Hepatocyte (in vitro differentiated cells): Measurements from ENCODE around the gene PKP4. TPM values are rescaled to one million over a fixed set of nuclear protein-coding genes. Genes with fewer than 3 reads are reported as not detected.

Experiments
- DNase-seq: peaks from one replicate; pipeline ENCODE4 v3.0.0-alpha.2; 2016; ENCODE audit warnings: low spot score
- H2AFZ ChIP-seq: fragments of 200-600 bp; sonication (generic); 2 replicates; pipeline ENCODE4 v1.6.0; 2016; ENCODE audit warnings: antibody characterized with exemption, mild to moderate bottlenecking
- H3K27ac ChIP-seq: fragments of 200-600 bp; sonication (generic); 2 replicates; pipeline ENCODE4 v1.5.1; 2016; ENCODE audit warnings: mild to moderate bottlenecking
- H3K27me3 ChIP-seq: fragments of 200-600 bp; sonication (generic); 2 replicates; pipeline ENCODE4 v1.6.1; 2016
- H3K36me3 ChIP-seq: fragments of 200-600 bp; sonication (generic); replicated peaks from 2 replicates; pipeline ENCODE4 v1.5.1; 2016; ENCODE audit warnings: low read depth; ENCODE audit not compliant: insufficient read depth
- H3K4me1 ChIP-seq: fragments of 200-600 bp; sonication (generic); 2 replicates; pipeline ENCODE4 v1.5.1; 2016; ENCODE audit warnings: mild to moderate bottlenecking, moderate library complexity; ENCODE audit not compliant: insufficient read depth
- H3K4me2 ChIP-seq: fragments of 200-600 bp; sonication (generic); 2 replicates; pipeline ENCODE4 v1.6.0; 2016
- H3K4me3 ChIP-seq: fragments of 200-600 bp; sonication (generic); 2 replicates; pipeline ENCODE4 v1.5.1; 2016; ENCODE audit warnings: mild to moderate bottlenecking
- H3K79me2 ChIP-seq: fragments of 200-600 bp; sonication (generic); 2 replicates; pipeline ENCODE4 v1.6.0; 2017; ENCODE audit warnings: mild to moderate bottlenecking
- H3K9me2 ChIP-seq: fragments of 200-600 bp; sonication (generic); replicated peaks from 2 replicates; pipeline ENCODE4 v1.6.0; 2017; ENCODE audit warnings: mild to moderate bottlenecking; ENCODE audit not compliant: insufficient read depth
- H3K9me3 ChIP-seq: fragments of 200-600 bp; sonication (generic); 2 replicates; pipeline ENCODE4 v1.5.1; 2016; ENCODE audit warnings: low read depth, mild to moderate bottlenecking
- H4K20me1 ChIP-seq: fragments of 200-600 bp; sonication (generic); 2 replicates; pipeline ENCODE4 v1.6.0; 2016; ENCODE audit warnings: mild to moderate bottlenecking; ENCODE audit not compliant: insufficient read depth, poor library complexity, severe bottlenecking
- EZH2 ChIP-seq: fragments of 200-600 bp; sonication (generic); IDR thresholded peaks from 2 replicates; pipeline ENCODE4 v1.6.1; 2016; ENCODE audit warnings: antibody characterized with exemption, mild to moderate bottlenecking, borderline replicate concordance
- EZH2phosphoT487 ChIP-seq: fragments of 200-600 bp; sonication (generic); IDR thresholded peaks from one replicate; pipeline ENCODE4 v1.6.1; 2018; ENCODE audit warnings: antibody characterized with exemption, mild to moderate bottlenecking, low read depth, moderate library complexity; ENCODE audit not compliant: unreplicated experiment, severe bottlenecking
- WGBS: methylation state at CpG from one replicate; pipeline ENCODE4 v1.1.6; 2016; ENCODE audit warnings: low lambda C conversion rate; ENCODE audit errors: missing lambda C conversion rate; 5-methylcytosine and 5-hydroxymethylcytosine counted together
- polyA plus RNA-seq: library from polyadenylated mRNA; unstranded; fragments of >200 nt; fragmentation: Nextera tagmentation; extraction: Ambion mirVana; gene quantifications from 2 replicates; pipeline ENCODE4 v1.2.1, GENCODE V29; 2016
- total RNA-seq: library from RNA; depleted of rRNA; stranded (reverse); fragments of >200 nt; gene quantifications from 2 replicates; pipeline ENCODE4 v1.2.3, GENCODE V29; 2014
- TF ChIP-seq, protein P1 (sequence below): fragments of 200-600 bp; sonication (generic); IDR thresholded peaks from 2 replicates; pipeline ENCODE4 v1.5.1; 2016; ENCODE audit warnings: antibody characterized with exemption, mild to moderate bottlenecking; ENCODE audit not compliant: poor library complexity

PKP4 gene
- total and polyA plus RNA-seq, 2 experiments from 2014 or later, result 10.6 to 32.2 TPM

DNA sequence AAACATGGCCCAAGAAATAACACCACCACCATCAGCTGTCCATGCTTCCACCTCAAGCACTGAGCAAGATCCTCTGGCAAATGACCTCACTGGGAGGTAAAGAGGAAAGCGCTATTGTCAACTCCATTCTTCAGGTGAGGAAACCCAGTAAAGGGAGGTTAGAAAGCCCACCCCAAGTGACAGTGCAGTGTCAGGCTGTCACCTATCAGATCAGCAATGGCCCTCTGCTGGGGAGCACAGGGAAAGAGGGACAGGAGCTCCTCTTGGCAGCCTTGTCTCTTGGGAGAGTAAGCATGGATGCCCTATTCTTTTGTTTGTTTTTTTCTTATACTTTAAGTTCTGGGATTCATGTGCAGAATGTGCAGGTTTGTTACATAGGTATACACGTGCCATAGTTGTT, 234.1 kb downstream of the PKP4 start:
- no peak overlapping the region for H3K27ac ChIP-seq
- no peak overlapping the region for H3K4me3 ChIP-seq
- no peaks in the 10 kb centered on the region for H3K79me2 ChIP-seq
- no peak for TF ChIP-seq EZH2
- TF ChIP-seq EZH2phosphoT487, result no peak
- TF ChIP-seq, protein P1, sequence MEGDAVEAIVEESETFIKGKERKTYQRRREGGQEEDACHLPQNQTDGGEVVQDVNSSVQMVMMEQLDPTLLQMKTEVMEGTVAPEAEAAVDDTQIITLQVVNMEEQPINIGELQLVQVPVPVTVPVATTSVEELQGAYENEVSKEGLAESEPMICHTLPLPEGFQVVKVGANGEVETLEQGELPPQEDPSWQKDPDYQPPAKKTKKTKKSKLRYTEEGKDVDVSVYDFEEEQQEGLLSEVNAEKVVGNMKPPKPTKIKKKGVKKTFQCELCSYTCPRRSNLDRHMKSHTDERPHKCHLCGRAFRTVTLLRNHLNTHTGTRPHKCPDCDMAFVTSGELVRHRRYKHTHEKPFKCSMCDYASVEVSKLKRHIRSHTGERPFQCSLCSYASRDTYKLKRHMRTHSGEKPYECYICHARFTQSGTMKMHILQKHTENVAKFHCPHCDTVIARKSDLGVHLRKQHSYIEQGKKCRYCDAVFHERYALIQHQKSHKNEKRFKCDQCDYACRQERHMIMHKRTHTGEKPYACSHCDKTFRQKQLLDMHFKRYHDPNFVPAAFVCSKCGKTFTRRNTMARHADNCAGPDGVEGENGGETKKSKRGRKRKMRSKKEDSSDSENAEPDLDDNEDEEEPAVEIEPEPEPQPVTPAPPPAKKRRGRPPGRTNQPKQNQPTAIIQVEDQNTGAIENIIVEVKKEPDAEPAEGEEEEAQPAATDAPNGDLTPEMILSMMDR, result no peak
- no peaks in the 10 kb centered on the region for H3K9me3 ChIP-seq
- H3K4me2 ChIP-seq, result no peak overlapping the region
- no peak for DNase-seq
- no peaks in the 10 kb centered on the region for H4K20me1 ChIP-seq
- H3K4me1 ChIP-seq, result no peaks in the 10 kb centered on the region
- H3K9me2 ChIP-seq, result no peaks in the 10 kb centered on the region
- no peak overlapping the region for H2AFZ ChIP-seq
- WGBS, result 100% methylated on average over 2 of the region's 2 CpGs
- H3K36me3 ChIP-seq, result no peaks in the 10 kb centered on the region
- H3K27me3 ChIP-seq, result no peaks in the 10 kb centered on the region

- no peak overlapping the region for H3K4me3 ChIP-seq
- WGBS, result 92% methylated on average over 4 of the region's 4 CpGs
- H4K20me1 ChIP-seq, result no peaks in the 10 kb centered on the region
- H3K9me3 ChIP-seq, result no peaks in the 10 kb centered on the region
- no peaks in the 10 kb centered on the region for H3K36me3 ChIP-seq
- no peaks in the 10 kb centered on the region for H3K79me2 ChIP-seq
- no peaks in the 10 kb centered on the region for H3K9me2 ChIP-seq
- no peak overlapping the region for H3K27ac ChIP-seq
- DNase-seq, result no peak
- H2AFZ ChIP-seq, result no peak overlapping the region
- H3K27me3 ChIP-seq, result no peaks in the 10 kb centered on the region
- no peak overlapping the region for H3K4me2 ChIP-seq
- no peak for TF ChIP-seq EZH2
- no peak for TF ChIP-seq EZH2phosphoT487
- TF ChIP-seq, protein P1, result no peak
- H3K4me1 ChIP-seq, result no peaks in the 10 kb centered on the region
Observed at GRCh38 chr2:158691619-158692018, 234.9 kb downstream of the PKP4 start.

- WGBS, result 90% methylated on average over 3 of the region's 3 CpGs
- no peaks in the 10 kb centered on the region for H4K20me1 ChIP-seq
- H3K27me3 ChIP-seq, result no peaks in the 10 kb centered on the region
- H3K27ac ChIP-seq, result no peak overlapping the region
- TF ChIP-seq, protein P1, result no peak
- TF ChIP-seq EZH2 (no peak), EZH2phosphoT487 (no peak)
- DNase-seq, result no peak
- no peaks in the 10 kb centered on the region for H3K9me2 ChIP-seq
- H3K79me2 ChIP-seq, result no peaks in the 10 kb centered on the region
- H3K9me3 ChIP-seq, result peaks cover 9% of the 10 kb centered on the region
- no peak overlapping the region for H3K4me2 ChIP-seq
- H3K4me3 ChIP-seq, result no peak overlapping the region
- H3K4me1 ChIP-seq, result no peaks in the 10 kb centered on the region
- H2AFZ ChIP-seq, result no peak overlapping the region
- no peaks in the 10 kb centered on the region for H3K36me3 ChIP-seq
Observed at GRCh38 chr2:158692372-158693103, 235.8 kb downstream of the PKP4 start.

DNA sequence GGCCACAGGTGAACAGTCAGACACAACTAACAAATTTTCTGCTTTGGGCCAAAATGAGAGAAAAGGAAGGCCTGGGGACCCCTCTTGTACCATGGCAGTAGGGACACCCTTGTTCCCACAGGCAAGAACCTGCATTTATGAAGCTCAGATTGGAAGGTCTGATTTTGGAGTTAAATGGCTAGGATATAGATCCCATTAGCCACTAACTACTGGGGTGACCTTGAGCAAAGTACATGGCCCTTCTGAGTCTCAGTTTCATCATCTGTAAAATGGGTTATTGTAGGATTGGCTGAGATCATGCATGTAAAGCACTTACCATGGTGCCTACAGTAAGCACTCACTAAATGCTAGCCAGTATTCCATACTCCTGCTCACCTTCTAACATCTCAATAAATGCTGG, 236.7 kb downstream of the PKP4 start:
- TF ChIP-seq EZH2 (no peak), EZH2phosphoT487 (no peak)
- TF ChIP-seq, protein P1, result no peak
- H3K4me2 ChIP-seq, result no peak overlapping the region

More for the DNA sequence above, 236.7 kb downstream of the PKP4 start:
- no peaks in the 10 kb centered on the region for H4K20me1 ChIP-seq
- no peak for DNase-seq
- no peaks in the 10 kb centered on the region for H3K4me1 ChIP-seq
- H3K9me2 ChIP-seq, result no peaks in the 10 kb centered on the region
- no peak overlapping the region for H3K4me3 ChIP-seq
- no peaks in the 10 kb centered on the region for H3K27me3 ChIP-seq
- no peaks in the 10 kb centered on the region for H3K79me2 ChIP-seq
- no peak overlapping the region for H2AFZ ChIP-seq
- no peak overlapping the region for H3K27ac ChIP-seq
- H3K9me3 ChIP-seq, result peaks cover 9% of the 10 kb centered on the region
- H3K36me3 ChIP-seq, result no peaks in the 10 kb centered on the region
